Thoracic aorta (tissue), 2 donors: ENCODE data around the gene SHISA4. TPM values are rescaled to one million over a fixed set of nuclear protein-coding genes. Genes with fewer than 3 reads are reported as not detected.
A peak's percentile ranks its signal among the peaks of the same experiment; 100 is the strongest.
"Not testable (repeated sequence)": the region's sequence is repeated elsewhere in the genome, so short reads cannot be mapped to it uniquely, and the experiment has no call there.

Experiments
- ATAC-seq: fragments of 150-250 bp; one replicate; pipeline ENCODE4 v1.8.0; 2017; ENCODE audit warnings: low read depth; ENCODE audit not compliant: insufficient number of reproducible peaks, low FRiP score
- DNase-seq: peaks from one replicate; pipeline ENCODE4 v3.0.0-alpha.2; 2020; ENCODE audit warnings: low spot score
- H3K27ac ChIP-seq, 2 donors: fragments of 200-600 bp; sonication (generic); 1 replicate in 1 of 2; 2 replicates in 1 of 2; pipeline ENCODE4 v1.5.1; 2016; ENCODE audit warnings: mild to moderate bottlenecking in 2 of 2, moderate library complexity in 2 of 2
- H3K27me3 ChIP-seq: fragments of 200-600 bp; sonication (generic); replicated peaks from 2 replicates; pipeline ENCODE4 v1.6.0; 2016; ENCODE audit warnings: mild to moderate bottlenecking; ENCODE audit not compliant: insufficient read depth
- H3K36me3 ChIP-seq: fragments of 200-600 bp; sonication (generic); one replicate; pipeline ENCODE4 v1.5.1; 2016
- H3K4me1 ChIP-seq, 2 donors: fragments of 200-600 bp; sonication (generic); 1 replicate in 1 of 2; 2 replicates in 1 of 2; pipeline versions ENCODE4 v1.5.1 to v1.6.0; 2016; ENCODE audit warnings: low read depth in 2 of 2, mild to moderate bottlenecking in 1 of 2; ENCODE audit not compliant: control insufficient read depth in 1 of 2
- H3K4me3 ChIP-seq: fragments of 200-600 bp; sonication (generic); 2 replicates; pipeline ENCODE4 v1.5.1; 2016; ENCODE audit warnings: mild to moderate bottlenecking
- H3K9me3 ChIP-seq: fragments of 200-600 bp; sonication (generic); 2 replicates; pipeline ENCODE4 v1.5.1; 2016
- CTCF ChIP-seq: fragments of 200-600 bp; sonication (generic); IDR thresholded peaks from one replicate; pipeline ENCODE4 v1.5.1; 2019; ENCODE audit warnings: antibody characterized with exemption
- total RNA-seq, 2 donors: library from RNA; depleted of rRNA; stranded (reverse); fragments of >200 nt; gene quantifications; one replicate each; pipeline versions ENCODE4 v1.1.0 to v1.2.3, GENCODE V29; 2016

Gene SHISA4
- total RNA-seq, 2 donors from 2014 or later = 38.9 to 115 TPM

GRCh38 chr1:201898240-201898894, 9.7 kb downstream of the SHISA4 start:
- no peak for TF ChIP-seq CTCF
- H3K36me3 ChIP-seq = peaks cover 37% of the 10 kb centered on the region
- peaks cover 49 to 80% of the 10 kb centered on the region in 2 donors for H3K4me1 ChIP-seq
- no peaks in the 10 kb centered on the region for H3K9me3 ChIP-seq
- no peak overlapping the region for H3K4me3 ChIP-seq
- H3K27ac ChIP-seq = peak overlapping the region; percentile 93 to 96
- H3K27me3 ChIP-seq = no peaks in the 10 kb centered on the region
- DNase-seq (no peak), ATAC-seq (no peak)

GRCh38 chr1:201898992-201899391, 10.3 kb downstream of the SHISA4 start:
- Histone ChIP-seq H3K27ac (peak overlapping the region; percentile 93 to 96), H3K9me3 (no peaks in the 10 kb centered on the region), H3K4me1 (peaks cover 56 to 81% of the 10 kb centered on the region in 2 donors), H3K27me3 (no peaks in the 10 kb centered on the region), H3K36me3 (peaks cover 37% of the 10 kb centered on the region), H3K4me3 (no peak overlapping the region)
- TF ChIP-seq CTCF = no peak
- no peak for DNase-seq
- no peak for ATAC-seq

- ATAC-seq = no peak
- TF ChIP-seq CTCF = no peak
- Histone ChIP-seq H3K27me3 (no peaks in the 10 kb centered on the region), H3K9me3 (no peaks in the 10 kb centered on the region), H3K4me3 (no peak overlapping the region), H3K27ac (peak overlapping the region; percentile 93 to 96), H3K36me3 (peaks cover 37% of the 10 kb centered on the region), H3K4me1 (peaks cover 61 to 82% of the 10 kb centered on the region in 2 donors)
- no peak for DNase-seq
Observed at GRCh38 chr1:201899683-201900429, 11.2 kb downstream of the SHISA4 start.

GRCh38 chr1:201900476-201900875, 11.8 kb downstream of the SHISA4 start:
- DNase-seq = no peak
- TF ChIP-seq CTCF = no peak
- no peaks in the 10 kb centered on the region for H3K9me3 ChIP-seq
- H3K4me3 ChIP-seq = no peak overlapping the region
- peak overlapping the region; percentile 93 to 96 for H3K27ac ChIP-seq
- peaks cover 39% of the 10 kb centered on the region for H3K36me3 ChIP-seq
- H3K27me3 ChIP-seq = no peaks in the 10 kb centered on the region
- ATAC-seq = no peak
- H3K4me1 ChIP-seq = peaks cover 64 to 88% of the 10 kb centered on the region in 2 donors

- H3K27ac ChIP-seq = peak overlapping the region; percentile 93 to 96
- peaks cover 43% of the 10 kb centered on the region for H3K36me3 ChIP-seq
- not testable (repeated sequence) for ATAC-seq, H3K27me3 ChIP-seq, DNase-seq, H3K4me3 ChIP-seq, H3K9me3 ChIP-seq
- H3K4me1 ChIP-seq = peaks cover 69 to 93% of the 10 kb centered on the region in 2 donors
Observed at GRCh38 chr1:201901036-201901435, 12.3 kb downstream of the SHISA4 start.
